ENCODE results near the gene JMJD8.
"Not testable (repeated sequence)": the region's sequence is repeated elsewhere in the genome, so short reads cannot be mapped to it uniquely, and the experiment has no call there.

Gene JMJD8

GRCh38 chr16:716768-717325, 32.7 kb upstream of the JMJD8 start:
- Histone ChIP-seq H3K36me3 (ENCODE audit: insufficient read depth, low read length) (no peaks in the 10 kb centered on the region), H3K9ac (ENCODE audit: low read depth, low read length) (no peak overlapping the region), H3K4me1 (ENCODE audit: insufficient read depth, low read length) (peaks cover 4% of the 10 kb centered on the region; the same call in 1 of the 2 replicates), H3K9me3 (ENCODE audit: control insufficient read depth, insufficient read depth, low read length) (no peaks in the 10 kb centered on the region)

GRCh38 chr16:716200-716568, 32.0 kb upstream of the JMJD8 start:
- H3K4me1 ChIP-seq (ENCODE audit: insufficient read depth, low read length) = peaks cover 4% of the 10 kb centered on the region; the same call in 1 of the 2 replicates
- H3K9me3 ChIP-seq (ENCODE audit: control insufficient read depth, insufficient read depth, low read length) = no peaks in the 10 kb centered on the region
- H3K36me3 ChIP-seq (ENCODE audit: insufficient read depth, low read length) = no peaks in the 10 kb centered on the region
- H3K9ac ChIP-seq (ENCODE audit: low read depth, low read length) = peak overlapping the region; percentile 68; the same call in 1 of the 2 replicates

- Histone ChIP-seq H3K9ac (ENCODE audit: low read depth, low read length) (peak overlapping the region; percentile 68), H3K4me1 (ENCODE audit: insufficient read depth, low read length) (peaks cover 4% of the 10 kb centered on the region; the same call in 1 of the 2 replicates)
Measured at GRCh38 chr16:715477-716199, 31.5 kb upstream of the JMJD8 start.

GRCh38 chr16:714558-715476, 30.7 kb upstream of the JMJD8 start, which contains the start of gene METRN:
TSS of gene METRN (plus strand) at chr16:715118. CDS start at chr16:715290, 172 bp downstream.
- no peaks in the 10 kb centered on the region for H3K36me3 ChIP-seq (ENCODE audit: insufficient read depth, low read length)
- no peaks in the 10 kb centered on the region for H3K9me3 ChIP-seq (ENCODE audit: control insufficient read depth, insufficient read depth, low read length)
- H3K4me1 ChIP-seq (ENCODE audit: insufficient read depth, low read length) = peaks cover 4% of the 10 kb centered on the region; the same call in 1 of the 2 replicates
- H3K9ac ChIP-seq (ENCODE audit: low read depth, low read length) = peak within 1 kb of the TSS; percentile 68

More at GRCh38 chr16:715477-716199, 31.5 kb upstream of the JMJD8 start:
- H3K9me3 ChIP-seq (ENCODE audit: control insufficient read depth, insufficient read depth, low read length) = no peaks in the 10 kb centered on the region
- H3K36me3 ChIP-seq (ENCODE audit: insufficient read depth, low read length) = no peaks in the 10 kb centered on the region

DNA sequence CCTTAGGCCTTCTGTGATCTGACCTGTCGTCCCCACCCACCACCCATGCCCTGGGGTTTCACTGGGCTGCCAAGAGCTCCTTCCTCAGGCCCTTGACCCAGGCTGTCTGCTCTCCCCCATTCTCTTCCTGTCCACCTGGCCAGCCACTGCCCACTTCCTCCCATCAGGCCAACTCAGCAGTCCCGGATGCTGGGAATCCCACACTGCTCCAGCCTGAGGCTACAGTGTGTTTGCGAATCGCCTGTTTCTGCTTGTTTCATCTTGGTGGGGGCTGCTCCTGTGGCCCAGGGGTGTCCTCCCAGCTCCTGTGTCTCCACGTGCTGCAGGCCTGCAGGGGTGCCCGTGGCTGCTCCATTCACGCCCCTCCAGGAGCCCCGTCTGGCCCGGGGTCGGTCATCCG, 29.9 kb upstream of the JMJD8 start:
- Histone ChIP-seq H3K4me1 (ENCODE audit: insufficient read depth, low read length) (peaks cover 4% of the 10 kb centered on the region; the same call in 1 of the 2 replicates), H3K9me3 (ENCODE audit: control insufficient read depth, insufficient read depth, low read length) (no peaks in the 10 kb centered on the region)

DNA sequence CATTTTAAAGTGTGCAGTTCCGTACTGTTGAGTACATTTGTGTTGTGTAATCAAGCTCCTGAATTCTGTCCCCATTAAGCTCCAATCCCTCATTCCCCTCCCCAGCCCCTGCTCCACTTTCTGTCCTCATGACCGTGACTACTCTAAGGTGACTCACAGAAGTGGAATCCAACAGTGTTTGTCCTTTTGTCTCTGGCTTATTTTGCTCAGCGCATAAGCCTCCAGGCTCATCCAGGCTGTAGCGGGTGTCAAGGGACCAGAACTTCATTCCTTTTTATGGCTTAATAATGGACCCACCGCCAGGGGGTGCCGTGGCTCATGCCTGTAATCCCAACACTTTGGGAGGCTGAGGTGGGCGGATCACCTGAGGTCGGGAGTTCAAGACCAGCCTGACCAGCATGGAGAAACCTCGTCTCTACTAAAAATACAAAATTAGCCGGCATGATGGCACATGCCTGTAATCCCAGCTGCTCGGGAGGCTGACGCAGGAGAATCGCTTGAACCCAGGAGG, 28.7 kb upstream of the JMJD8 start:
- not testable (repeated sequence) for H3K9ac ChIP-seq (ENCODE audit: low read depth, low read length); H3K4me1 ChIP-seq (ENCODE audit: insufficient read depth, low read length); H3K9me3 ChIP-seq (ENCODE audit: control insufficient read depth, insufficient read depth, low read length); H3K36me3 ChIP-seq (ENCODE audit: insufficient read depth, low read length)

More for the DNA sequence above, 29.9 kb upstream of the JMJD8 start:
- no peak overlapping the region; the same call in 1 of the 2 replicates for H3K9ac ChIP-seq (ENCODE audit: low read depth, low read length)
- H3K36me3 ChIP-seq (ENCODE audit: insufficient read depth, low read length) = no peaks in the 10 kb centered on the region

DNA sequence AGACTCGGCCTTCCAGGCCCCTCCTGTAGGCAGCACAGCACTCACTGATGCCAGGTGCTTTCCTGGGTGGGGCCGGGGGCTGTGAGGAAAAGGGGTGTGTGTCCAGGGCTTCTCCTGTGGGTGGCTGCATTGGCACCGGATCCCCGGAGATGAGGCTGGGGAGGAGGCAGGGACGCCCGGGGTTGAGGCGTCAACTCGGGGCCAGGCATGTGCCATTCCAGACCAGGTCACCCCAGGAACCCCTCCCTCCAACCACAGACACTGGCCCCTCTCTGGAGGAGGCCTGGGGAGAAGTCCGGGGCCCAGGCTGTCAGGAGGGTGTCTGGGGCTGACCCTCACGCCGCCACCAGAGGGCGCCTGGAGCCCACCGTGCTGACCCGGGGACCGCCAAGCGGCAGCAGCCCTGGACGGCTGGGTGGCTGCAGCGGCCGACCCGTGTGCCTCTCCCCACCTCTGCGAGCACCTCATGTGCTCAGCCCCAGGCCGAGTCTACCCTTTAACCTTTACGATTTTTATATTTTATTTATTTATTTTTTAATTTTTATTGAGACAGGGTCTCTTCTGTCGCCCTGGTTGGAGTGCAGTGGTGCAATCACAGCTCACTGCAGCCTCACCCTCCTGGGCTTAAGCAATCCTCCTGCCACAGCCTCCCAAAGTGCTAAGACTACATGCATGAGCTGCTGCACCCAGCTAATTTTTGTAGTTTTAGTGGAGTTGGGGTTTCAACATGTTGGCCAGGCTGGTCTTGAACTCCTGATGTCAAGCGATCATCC, 27.6 kb upstream of the JMJD8 start:
- H3K36me3 ChIP-seq (ENCODE audit: insufficient read depth, low read length) = no peaks in the 10 kb centered on the region
- H3K9me3 ChIP-seq (ENCODE audit: control insufficient read depth, insufficient read depth, low read length) = no peaks in the 10 kb centered on the region
- no peak overlapping the region for H3K9ac ChIP-seq (ENCODE audit: low read depth, low read length)
- H3K4me1 ChIP-seq (ENCODE audit: insufficient read depth, low read length) = peaks cover 4% of the 10 kb centered on the region; the same call in 1 of the 2 replicates

GRCh38 chr16:711084-711483, 26.9 kb upstream of the JMJD8 start:
- H3K9me3 ChIP-seq (ENCODE audit: control insufficient read depth, insufficient read depth, low read length) = no peaks in the 10 kb centered on the region
- H3K4me1 ChIP-seq (ENCODE audit: insufficient read depth, low read length) = peaks cover 4% of the 10 kb centered on the region; the same call in 1 of the 2 replicates
- H3K9ac ChIP-seq (ENCODE audit: low read depth, low read length) = no peak overlapping the region
- H3K36me3 ChIP-seq (ENCODE audit: insufficient read depth, low read length) = no peaks in the 10 kb centered on the region

DNA sequence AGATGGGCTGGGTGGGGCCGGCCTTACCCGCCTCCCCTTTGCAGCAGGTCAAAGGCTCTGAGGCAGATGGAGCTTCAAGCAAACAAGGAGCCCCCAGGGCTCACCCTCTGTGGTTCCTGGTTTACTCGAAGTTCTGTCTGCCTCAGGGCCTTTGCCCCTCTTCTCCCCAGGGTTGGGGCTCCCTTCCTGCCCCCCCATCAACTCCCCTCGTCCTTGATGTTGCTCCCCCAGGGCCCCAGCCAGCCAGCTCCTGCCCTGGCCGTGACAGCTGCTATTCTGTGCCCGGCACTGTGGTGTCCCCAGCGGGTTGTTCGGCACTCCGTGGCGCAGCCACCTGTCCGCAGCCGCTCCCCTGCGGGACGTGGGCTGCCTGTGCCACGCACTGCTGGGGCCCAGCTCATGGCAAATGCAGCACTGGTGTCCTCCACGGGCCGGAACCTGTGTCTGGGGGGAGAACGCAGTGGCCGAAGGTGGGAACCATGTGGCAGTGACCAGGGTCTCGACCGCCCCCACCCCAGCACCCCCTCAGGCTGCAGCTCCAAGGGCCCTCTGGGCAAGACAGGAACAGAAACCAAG, 26.5 kb upstream of the JMJD8 start:
- H3K9me3 ChIP-seq (ENCODE audit: control insufficient read depth, insufficient read depth, low read length) = no peaks in the 10 kb centered on the region
- H3K9ac ChIP-seq (ENCODE audit: low read depth, low read length) = no peak overlapping the region
- H3K4me1 ChIP-seq (ENCODE audit: insufficient read depth, low read length) = peaks cover 4% of the 10 kb centered on the region; the same call in 1 of the 2 replicates
- no peaks in the 10 kb centered on the region for H3K36me3 ChIP-seq (ENCODE audit: insufficient read depth, low read length)

DNA sequence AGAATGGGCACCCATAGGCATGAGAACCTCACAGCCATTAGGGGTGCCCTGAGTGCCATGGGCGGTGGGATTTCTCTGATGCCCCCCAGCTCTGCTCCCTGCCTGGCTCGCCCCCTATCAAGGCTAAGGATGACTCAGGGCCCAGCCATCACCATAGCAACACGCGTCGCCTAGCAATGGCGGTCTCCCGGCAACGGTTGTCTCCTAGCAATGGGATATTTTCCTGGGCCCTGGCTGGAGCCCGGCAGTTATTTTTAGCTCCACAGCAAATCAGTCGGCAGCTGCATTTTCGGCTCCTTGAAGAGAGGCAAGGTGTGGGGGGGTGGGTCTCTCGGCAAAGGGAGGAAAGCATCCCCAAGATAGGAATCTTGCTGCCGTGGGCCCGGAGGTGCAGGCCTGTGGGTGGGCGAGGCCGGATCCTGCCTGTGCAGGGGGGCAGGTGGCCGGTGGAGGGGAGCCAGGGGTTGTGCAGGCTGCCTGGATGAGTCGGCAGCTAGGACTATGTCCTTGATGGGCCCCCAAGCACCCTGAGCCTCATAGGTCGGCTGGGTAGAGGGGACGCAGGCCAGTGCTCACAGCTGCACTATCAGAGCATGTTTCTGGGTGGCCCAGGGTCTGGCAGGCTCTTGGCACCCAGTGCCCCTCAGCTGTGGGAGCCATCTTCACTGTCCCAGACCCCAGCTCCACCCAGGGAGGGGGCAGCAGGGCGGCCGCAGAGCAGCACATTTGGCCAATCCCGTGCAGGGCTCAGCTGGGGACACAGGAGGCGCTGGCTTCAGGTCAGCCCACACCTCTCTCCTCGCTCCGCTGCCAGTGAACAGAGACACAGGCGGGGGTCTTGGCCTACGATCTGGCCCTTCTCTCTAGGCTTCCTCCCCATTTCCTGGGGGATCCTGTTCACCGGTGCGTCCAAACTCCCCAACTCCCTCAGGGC, 25.7 kb upstream of the JMJD8 start:
- H3K9me3 ChIP-seq (ENCODE audit: control insufficient read depth, insufficient read depth, low read length) = no peaks in the 10 kb centered on the region

GRCh38 chr16:708959-709358, 24.8 kb upstream of the JMJD8 start:
- Histone ChIP-seq H3K36me3 (ENCODE audit: insufficient read depth, low read length) (no peaks in the 10 kb centered on the region), H3K4me1 (ENCODE audit: insufficient read depth, low read length) (peaks cover 4% of the 10 kb centered on the region; the same call in 1 of the 2 replicates), H3K9me3 (ENCODE audit: control insufficient read depth, insufficient read depth, low read length) (no peaks in the 10 kb centered on the region), H3K9ac (ENCODE audit: low read depth, low read length) (no peak overlapping the region)

More for the DNA sequence above, 25.7 kb upstream of the JMJD8 start:
- H3K9ac ChIP-seq (ENCODE audit: low read depth, low read length) = no peak overlapping the region
- H3K4me1 ChIP-seq (ENCODE audit: insufficient read depth, low read length) = peaks cover 4% of the 10 kb centered on the region; the same call in 1 of the 2 replicates
- H3K36me3 ChIP-seq (ENCODE audit: insufficient read depth, low read length) = no peaks in the 10 kb centered on the region

DNA sequence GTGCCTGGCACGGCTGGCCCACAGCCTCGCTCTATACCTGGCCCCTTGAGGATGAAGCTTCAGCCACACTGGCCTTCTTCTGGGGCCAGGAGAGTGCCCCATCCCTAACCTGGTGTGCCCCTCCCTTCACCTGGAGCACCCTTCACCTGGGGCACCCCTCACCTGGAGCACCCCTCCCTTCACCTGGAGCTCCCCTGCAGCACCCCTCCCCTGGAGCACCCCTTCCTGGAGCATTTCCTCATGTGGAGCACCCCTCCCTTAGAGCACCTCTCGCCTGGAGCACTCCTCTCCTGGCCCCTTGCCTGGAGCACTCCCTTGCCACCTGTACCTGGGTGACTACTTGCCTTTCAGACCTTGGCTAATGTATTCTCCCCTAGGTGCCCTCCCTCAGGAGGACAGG, 23.9 kb upstream of the JMJD8 start:
- no peak overlapping the region for H3K9ac ChIP-seq (ENCODE audit: low read depth, low read length)
- peaks cover 4% of the 10 kb centered on the region; the same call in 1 of the 2 replicates for H3K4me1 ChIP-seq (ENCODE audit: insufficient read depth, low read length)
- H3K36me3 ChIP-seq (ENCODE audit: insufficient read depth, low read length) = no peaks in the 10 kb centered on the region
- H3K9me3 ChIP-seq (ENCODE audit: control insufficient read depth, insufficient read depth, low read length) = no peaks in the 10 kb centered on the region
